ENCODE data around the gene UQCC2.
A peak's percentile ranks its signal among the peaks of the same experiment; 100 is the strongest.

The UQCC2 gene

GRCh38 chr6:33705268-33705885, 6.1 kb downstream of the UQCC2 start:
- DNase-seq, result no peak

- no peak for DNase-seq
These were observed 7.1 kb downstream of the UQCC2 start for GRCh38 chr6:33704215-33705066.

- DNase-seq, result no peak
These were observed 9.0 kb downstream of the UQCC2 start for GRCh38 chr6:33702345-33702977.

- DNase-seq, result peak; percentile 72
These were observed 11.0 kb downstream of the UQCC2 start for GRCh38 chr6:33700391-33701050.

- DNase-seq, result no peak
These were observed 11.8 kb downstream of the UQCC2 start for GRCh38 chr6:33699739-33700138.

DNA sequence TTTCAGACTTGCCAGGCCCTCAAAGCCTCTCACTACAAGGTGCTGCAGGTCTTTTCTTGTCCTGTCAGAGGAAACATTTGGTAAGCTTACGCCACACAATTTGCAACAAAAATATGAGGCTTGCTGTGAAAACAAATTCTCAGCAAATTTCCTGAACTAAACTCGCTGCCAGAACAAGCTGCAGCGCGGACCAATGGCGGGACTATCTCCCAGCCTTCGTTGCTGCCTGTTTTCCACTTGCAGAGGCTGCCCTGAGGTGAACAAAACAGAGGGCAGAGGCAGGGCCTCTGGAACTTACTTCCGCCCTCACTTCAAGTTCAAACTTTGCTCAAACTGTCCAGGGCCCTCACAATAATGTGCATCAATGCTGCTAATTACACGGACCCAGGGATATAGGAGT, 12.4 kb downstream of the UQCC2 start:
- no peak for DNase-seq

- no peak for DNase-seq
These were observed 13.0 kb downstream of the UQCC2 start for GRCh38 chr6:33698494-33698893.

DNA sequence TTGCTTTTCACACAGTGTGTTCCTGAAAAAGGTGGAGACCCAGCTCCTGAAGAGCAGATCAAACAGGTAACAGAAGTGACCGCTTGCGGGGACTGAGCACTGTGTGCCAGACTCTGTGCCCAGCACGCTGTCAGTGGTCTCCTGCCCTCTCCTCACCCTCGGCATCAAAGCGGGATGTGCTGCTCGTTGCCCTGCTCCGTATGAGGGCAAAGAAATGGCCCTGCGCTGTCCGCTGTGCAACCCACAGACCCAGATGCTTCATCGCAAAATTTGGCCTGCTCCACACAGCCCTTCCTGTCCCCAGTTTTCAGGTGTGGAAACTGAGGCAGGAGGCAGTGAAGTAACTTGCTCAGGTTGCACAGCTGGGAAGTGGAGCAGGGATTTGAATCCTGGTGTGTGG, 13.7 kb downstream of the UQCC2 start:
- DNase-seq, result no peak

- no peak for DNase-seq
These were observed 14.7 kb downstream of the UQCC2 start for GRCh38 chr6:33696548-33697518.

DNA sequence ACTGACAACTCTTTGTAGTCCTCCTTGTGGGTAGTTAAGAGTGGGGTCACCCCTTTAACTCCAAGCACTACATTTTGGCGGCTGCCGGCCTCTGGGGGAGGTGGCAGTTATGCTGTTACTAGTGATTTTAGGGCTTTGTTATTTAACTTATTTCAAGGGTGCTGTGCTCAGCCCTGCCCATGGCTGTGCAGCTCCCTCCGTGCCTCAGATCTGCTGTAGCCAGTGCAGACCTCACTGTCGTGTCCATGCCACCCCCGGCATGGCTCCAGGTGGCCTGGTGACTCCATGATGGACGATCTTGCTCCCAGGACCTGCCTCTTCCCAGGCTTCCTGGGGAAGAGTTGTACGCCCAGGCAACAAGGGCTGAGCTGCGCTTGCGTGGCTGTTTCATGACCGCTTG, 15.4 kb downstream of the UQCC2 start:
- no peak for DNase-seq

DNA sequence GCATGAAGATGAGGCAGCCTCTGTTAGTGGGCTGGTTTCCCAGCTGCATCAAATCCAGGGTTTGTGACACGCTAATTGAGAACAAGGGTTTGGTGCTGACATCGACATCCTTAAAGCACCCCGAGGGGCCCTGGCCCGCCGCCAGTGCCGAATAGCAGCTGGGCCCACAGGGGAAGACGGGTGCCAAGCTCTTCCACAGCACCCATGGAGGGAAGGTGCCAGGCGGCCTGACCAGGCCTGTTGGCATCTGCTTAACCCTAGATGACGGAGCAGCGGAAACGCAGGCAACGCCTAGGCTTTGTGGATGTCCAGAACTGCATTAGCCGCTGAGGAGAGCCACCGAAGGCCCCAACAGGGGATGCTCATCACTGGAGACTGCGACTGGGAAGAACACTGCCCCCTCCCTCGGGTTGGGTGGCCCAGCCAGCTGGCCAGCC, 16.0 kb downstream of the UQCC2 start:
- no peak for DNase-seq

- DNase-seq, result no peak
These were observed 16.5 kb downstream of the UQCC2 start for GRCh38 chr6:33694977-33695376.

GRCh38 chr6:33694401-33694931, 17.0 kb downstream of the UQCC2 start:
- DNase-seq, result peak; percentile 38

GRCh38 chr6:33693186-33694105, 18.1 kb downstream of the UQCC2 start:
- no peak for DNase-seq

DNA sequence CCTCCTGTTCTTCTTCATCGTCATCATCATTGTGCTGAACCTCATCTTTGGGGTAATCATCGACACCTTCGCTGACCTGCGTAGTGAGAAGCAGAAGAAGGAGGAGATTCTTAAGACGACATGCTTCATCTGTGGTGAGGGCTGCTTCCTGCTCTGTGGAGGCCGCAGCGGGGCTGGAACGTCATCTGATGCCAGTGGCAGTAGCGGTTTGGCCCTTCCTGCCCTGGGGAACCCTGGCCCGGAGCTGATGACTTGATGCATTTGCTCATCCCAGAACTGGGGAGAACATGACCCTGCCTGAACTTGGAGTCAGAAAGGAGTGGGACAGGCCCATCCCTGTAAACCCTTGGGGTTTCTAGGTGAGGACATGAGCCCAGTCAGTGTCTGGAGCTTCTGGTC, 18.7 kb downstream of the UQCC2 start:
- peak; percentile 69 for DNase-seq

- no peak for DNase-seq
These were observed 19.3 kb downstream of the UQCC2 start for GRCh38 chr6:33692078-33692759.

DNA sequence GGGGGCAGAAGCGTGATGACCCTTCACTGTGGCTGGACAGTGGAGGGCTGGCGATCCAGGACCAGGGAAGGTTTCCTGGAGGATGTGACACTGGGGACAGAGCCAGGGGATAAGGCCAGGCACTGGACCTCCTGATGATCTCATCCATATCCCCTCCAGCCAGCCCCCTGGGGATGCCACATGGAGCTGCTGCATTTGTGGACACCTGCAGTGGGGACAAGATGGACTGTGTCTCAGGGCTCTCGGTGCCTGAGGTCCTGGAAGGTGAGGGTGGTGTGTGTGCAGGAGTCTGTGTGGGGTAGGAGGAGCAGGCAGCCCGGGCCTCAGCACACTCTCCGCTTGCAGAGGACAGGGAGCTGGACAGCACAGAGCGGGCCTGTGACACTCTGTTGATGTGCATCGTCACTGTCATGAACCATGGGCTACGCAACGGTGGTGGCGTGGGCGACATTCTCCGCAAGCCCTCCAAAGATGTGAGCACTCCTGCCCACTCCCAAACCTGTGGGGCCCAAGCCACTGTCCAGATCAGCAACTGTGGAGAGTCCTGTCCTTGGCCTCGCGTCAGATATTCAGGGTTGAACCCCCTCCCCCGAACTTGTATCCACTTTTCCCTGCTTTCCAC, 19.9 kb downstream of the UQCC2 start:
- DNase-seq, result no peak

DNA sequence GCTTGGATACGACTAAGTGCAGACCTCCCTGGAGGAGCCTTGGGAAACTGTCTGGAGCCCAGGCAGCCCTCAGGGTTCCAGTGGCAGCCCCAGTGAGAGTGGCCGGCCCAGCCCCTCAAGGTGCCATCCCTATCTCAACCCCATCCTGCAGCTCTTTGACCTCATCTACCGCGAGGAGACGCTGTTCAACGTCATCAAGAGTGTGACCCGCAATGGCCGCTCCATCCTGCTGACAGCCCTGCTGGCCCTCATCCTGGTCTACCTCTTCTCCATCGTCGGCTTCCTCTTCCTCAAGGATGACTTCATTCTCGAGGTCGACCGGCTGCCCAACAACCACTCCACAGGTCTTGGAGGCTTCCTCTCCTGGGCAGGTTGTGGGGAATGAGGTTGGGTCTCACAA, 20.7 kb downstream of the UQCC2 start:
- DNase-seq, result no peak

GRCh38 chr6:33689879-33690278, 21.6 kb downstream of the UQCC2 start:
- no peak for DNase-seq

DNA sequence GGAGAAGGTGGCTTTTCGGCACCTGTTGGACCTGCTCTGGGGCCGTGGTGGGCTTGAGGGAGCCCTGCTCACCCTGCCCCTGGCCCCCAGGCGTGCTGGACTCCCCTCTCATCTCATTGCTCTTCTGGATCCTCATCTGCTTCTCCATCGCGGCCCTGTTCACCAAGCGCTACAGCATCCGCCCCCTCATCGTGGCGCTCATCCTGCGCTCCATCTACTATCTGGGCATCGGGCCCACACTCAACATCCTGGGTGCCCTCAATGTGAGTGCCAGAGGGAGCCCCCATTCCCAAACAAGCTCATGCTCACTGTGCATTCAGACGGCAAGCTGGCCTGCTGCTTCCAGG, 22.4 kb downstream of the UQCC2 start:
- DNase-seq, result no peak

All from KG1 (cell line).